GM12865 (cell line): ENCODE results near the gene VASH1.
A peak's percentile ranks its signal among the peaks of the same experiment; 100 is the strongest.

Experiments
- DNase-seq: peaks from one replicate; pipeline ENCODE4 v3.0.0; 2010; ENCODE audit warnings: low read depth
- H3K4me3 ChIP-seq: 2 replicates; pipeline ENCODE4 v1.5.1; 2011; ENCODE audit warnings: mild to moderate bottlenecking, low read depth, low read length, control low read depth
- TF ChIP-seq, protein P1 (sequence below): IDR thresholded peaks from 2 replicates; pipeline ENCODE4 v1.5.1; 2011; ENCODE audit warnings: low read length, control low read depth, low read depth, inconsistent platforms; ENCODE audit not compliant: insufficient read depth; ENCODE audit errors: missing control alignments

VASH1 gene

DNA sequence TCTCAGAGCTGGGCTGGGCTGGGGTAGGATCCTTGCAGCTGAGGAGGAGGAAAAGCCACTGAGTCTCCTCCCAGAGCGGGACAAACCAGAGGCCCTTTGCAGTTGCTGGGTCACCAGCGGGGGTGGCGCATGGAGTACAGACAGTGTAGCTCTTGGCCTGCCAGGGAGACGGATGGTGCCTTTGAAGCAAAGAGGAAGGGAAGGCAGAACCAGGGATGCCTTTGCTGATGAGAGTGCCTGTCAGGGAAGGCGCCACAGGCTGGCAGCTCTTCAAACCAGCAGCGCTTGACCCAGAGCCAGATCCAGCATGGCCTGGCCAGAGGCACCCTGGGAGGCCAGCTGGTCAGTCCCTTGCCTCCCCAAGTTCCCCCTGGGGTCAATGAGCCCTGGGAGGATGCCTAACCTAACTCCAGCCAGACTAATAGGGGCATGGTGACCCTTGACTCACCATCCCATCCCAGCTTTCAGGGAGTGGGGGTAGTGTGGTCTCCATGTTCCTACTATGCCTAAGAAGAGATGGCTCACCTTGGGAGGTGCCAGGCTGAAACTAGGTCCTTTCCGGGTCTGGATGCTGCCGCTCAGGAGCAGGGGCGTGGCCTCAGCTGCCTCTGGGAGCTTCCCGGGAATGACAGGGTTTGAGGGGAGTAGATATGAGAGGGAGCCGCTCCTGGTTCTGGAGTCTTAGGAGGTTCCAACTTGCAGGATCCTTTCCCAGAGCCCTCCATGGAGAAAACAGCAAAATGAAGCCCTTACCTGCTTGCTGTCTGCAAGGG, 19.8 kb downstream of the VASH1 start:
- no peak for DNase-seq
- H3K4me3 ChIP-seq, result no peak overlapping the region
- TF ChIP-seq, protein P1, sequence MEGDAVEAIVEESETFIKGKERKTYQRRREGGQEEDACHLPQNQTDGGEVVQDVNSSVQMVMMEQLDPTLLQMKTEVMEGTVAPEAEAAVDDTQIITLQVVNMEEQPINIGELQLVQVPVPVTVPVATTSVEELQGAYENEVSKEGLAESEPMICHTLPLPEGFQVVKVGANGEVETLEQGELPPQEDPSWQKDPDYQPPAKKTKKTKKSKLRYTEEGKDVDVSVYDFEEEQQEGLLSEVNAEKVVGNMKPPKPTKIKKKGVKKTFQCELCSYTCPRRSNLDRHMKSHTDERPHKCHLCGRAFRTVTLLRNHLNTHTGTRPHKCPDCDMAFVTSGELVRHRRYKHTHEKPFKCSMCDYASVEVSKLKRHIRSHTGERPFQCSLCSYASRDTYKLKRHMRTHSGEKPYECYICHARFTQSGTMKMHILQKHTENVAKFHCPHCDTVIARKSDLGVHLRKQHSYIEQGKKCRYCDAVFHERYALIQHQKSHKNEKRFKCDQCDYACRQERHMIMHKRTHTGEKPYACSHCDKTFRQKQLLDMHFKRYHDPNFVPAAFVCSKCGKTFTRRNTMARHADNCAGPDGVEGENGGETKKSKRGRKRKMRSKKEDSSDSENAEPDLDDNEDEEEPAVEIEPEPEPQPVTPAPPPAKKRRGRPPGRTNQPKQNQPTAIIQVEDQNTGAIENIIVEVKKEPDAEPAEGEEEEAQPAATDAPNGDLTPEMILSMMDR, result no peak

DNA sequence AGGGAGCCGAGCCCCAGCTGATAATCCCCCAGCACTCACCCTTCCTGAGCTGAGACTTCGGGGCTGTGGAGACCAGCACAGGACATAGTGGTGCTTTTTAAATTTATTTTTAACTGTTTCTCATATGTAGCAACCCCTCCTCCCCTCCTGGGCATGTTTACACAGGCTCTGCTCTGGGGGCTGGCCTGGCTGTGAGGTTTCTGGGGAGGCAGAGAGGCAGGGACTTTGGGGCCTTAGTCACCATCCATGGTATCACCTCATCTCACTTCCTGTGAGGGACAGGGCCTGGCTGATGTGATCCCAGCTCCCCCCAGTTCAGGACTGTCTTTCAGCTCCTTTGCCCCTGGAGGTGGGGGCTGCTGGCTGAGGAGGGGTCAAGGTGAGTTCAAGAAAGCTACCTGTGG, 20.4 kb downstream of the VASH1 start:
- TF ChIP-seq, protein P1, result no peak
- DNase-seq, result peak; percentile 29
- no peak overlapping the region for H3K4me3 ChIP-seq

DNA sequence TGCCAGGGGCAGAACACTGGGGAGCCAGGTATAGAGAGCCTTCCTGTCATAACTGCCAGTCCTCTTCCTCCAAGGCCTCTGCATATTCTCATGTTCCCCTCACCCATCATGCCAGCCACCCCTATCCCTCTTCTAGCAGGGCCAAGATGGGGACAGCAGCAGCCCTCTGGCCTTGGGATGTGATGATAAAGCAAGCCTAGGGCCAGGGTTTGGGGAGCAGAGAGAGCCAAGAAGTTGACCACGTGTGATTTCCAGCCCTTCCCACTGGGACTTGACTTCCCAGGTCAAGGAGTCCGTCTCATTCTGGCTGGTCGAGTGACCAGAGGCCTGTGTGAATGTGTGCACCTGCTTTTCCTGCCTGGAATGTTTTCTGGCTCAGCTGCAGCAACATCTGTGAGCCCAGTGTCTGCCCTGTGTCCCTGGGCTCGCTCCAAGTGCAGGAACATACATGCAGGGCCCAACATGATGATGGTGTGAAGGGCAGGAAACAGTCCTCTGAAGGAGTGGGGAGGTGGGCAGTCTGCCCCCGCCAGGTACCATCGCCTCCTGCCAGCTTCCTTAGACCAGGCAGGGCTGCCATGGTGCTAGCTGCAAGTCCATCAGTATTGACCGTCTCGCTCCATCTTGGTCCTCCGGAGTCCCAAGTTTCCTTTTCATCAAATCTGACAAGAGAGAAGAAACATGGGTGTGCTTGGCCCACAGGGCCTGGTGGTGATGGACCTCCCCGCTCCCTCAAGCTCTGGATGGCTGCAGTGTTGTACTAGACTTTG, 21.0 kb downstream of the VASH1 start:
- no peak overlapping the region for H3K4me3 ChIP-seq
- TF ChIP-seq, protein P1, result no peak
- no peak for DNase-seq

DNA sequence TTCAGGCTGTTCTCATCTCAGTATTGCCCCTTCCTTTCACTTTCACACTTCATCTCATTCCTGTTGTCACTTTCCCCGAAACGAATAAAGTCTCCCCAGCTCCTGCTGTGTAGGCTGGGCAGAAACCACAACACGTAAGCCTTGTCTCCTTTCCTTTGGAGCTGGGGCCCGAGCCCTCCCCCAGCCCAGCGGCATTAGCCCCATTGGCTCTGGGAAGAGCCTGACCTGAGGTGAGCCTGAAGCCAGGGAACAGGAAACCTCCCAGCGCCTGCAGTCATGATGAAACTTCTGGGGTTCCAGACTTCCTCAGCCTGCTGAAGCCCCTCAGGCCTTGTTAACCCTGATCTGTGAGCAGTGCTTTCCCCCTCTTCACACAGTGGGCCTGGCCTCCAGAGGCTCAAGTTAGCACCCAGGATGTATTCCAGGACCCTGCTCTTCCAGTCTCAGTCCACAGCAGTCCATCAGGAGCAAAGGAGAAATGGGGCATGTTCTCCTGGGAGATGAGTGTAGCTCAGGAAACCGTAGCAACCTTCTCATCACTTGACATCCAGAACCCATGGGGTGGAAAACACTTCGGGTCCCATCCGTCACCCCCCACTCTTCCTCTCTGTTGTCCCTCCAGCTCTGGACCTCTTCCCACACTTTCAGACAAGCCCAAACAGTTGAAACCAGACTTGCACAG, 21.8 kb downstream of the VASH1 start:
- DNase-seq, result peak; percentile 42
- TF ChIP-seq, protein P1, result no peak
- H3K4me3 ChIP-seq, result no peak overlapping the region

DNA sequence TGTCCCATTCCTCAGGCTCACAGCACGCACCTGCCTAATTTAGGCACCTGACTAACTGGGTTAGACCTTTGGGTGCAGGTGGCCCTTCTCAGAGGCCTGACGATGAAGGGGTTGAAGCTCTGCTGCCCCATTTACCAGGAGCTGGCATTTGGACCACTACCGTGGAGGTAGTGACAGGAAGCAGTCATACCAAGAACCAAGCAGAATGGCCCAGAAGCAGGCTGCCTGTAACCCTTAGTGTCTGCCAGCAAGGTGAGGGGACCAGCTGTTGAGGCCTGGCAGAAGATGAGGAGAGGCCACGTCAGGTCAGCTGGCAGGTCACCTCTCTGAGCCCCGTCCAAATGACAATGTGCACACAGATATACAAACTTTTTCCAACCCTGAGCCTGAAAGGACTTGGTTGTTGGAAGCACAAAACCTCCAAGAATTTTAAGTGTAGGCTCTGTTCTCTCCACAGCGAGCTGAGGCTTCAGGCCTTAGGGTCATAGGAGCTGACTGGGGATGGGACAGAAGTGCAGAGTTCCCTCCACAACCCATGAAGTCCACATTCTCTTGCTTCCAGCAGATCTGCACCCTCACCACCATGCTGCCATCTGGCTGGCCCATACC, 23.1 kb downstream of the VASH1 start:
- TF ChIP-seq, protein P1, result no peak
- DNase-seq, result no peak
- no peak overlapping the region for H3K4me3 ChIP-seq

DNA sequence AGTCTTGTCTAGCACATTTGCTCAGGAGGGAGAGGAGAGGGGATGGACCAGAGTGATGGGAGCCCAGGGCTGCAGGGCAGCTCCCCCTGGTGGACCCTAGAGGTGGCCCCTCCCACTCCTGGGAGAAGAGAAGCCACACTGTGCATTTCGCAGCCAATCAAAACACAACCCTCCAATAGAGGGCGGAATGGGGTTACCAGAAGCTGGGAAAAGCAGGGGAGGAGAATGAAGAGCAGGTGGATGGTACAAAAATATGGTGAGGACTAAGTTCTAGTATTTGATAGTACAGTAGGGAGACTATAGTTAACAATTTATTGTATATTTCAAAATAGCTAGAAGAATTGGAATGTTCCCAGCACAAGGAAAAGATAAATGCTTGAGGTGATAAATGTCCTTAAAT, 23.6 kb downstream of the VASH1 start:
- TF ChIP-seq, protein P1, result peak; percentile 73
- no peak overlapping the region for H3K4me3 ChIP-seq
- peak; percentile 66 for DNase-seq
